GM12801 (cell line): Measurements from ENCODE around the gene HSD3B2.

Source experiments
- TF ChIP-seq, protein P1 (sequence below): IDR thresholded peaks from one replicate; pipeline ENCODE4 v1.5.1; 2011; ENCODE audit warnings: control low read depth; ENCODE audit not compliant: insufficient read length; ENCODE audit errors: extremely low read depth

HSD3B2 gene

DNA sequence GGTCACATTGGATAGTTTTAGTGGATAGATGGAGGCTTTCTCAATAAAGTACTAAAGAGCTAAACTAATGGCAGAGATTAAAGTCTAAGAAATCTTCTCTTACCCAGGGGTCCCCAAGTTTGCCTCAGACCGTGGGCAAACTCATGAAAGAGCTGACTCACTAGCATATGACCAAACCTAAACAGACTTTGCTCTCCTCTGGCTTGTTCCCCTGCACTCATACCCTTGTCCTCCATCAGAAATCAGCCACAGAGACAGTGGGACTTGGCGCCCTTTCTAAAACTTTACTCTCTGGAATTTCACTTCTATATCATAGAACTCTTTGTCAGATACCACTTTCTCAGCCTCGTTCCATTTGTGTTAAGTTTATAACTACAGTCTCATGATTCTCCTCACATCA lies 17.0 kb upstream of the HSD3B2 start:
- TF ChIP-seq, protein P1, sequence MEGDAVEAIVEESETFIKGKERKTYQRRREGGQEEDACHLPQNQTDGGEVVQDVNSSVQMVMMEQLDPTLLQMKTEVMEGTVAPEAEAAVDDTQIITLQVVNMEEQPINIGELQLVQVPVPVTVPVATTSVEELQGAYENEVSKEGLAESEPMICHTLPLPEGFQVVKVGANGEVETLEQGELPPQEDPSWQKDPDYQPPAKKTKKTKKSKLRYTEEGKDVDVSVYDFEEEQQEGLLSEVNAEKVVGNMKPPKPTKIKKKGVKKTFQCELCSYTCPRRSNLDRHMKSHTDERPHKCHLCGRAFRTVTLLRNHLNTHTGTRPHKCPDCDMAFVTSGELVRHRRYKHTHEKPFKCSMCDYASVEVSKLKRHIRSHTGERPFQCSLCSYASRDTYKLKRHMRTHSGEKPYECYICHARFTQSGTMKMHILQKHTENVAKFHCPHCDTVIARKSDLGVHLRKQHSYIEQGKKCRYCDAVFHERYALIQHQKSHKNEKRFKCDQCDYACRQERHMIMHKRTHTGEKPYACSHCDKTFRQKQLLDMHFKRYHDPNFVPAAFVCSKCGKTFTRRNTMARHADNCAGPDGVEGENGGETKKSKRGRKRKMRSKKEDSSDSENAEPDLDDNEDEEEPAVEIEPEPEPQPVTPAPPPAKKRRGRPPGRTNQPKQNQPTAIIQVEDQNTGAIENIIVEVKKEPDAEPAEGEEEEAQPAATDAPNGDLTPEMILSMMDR, result no peak

DNA sequence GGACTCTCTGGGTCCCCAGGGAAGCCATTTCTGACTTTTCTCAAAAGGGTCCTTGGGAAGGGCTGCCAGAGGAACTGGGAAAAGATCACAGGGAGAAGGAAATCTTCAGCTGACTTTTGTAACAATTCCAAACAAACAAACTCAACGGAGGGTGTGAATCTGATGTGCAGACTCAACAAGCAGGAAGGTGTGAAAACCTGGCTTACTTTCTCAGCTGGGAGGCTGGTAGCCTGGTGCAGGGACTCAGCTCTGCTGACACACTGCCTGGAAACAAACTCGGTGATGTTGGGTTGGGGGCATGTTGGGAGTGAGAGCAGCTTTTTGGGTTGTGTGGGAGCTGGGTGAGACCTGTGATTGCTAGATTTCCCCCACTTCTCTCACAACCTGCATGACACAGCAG lies 10.2 kb upstream of the HSD3B2 start:
- TF ChIP-seq, protein P1, result no peak

DNA sequence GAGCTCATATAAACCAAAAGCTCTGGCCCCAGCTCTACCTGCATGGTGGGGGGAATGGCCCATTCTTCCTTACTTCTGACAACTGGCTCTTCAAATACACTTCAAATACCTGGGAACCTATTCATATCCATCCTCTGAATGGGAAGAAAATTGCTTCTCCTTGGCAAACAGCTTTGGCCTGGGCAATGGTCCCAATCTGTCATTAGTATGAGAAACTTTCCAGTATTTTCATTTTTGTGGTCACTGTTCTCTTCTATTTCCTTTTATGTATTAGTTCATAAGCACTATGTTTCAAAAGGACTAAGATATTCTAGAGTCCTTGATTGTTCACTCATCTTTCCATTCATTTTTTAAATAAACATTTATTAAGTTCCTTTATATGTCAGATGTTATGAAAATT lies 5.2 kb upstream of the HSD3B2 start:
- TF ChIP-seq, protein P1, result no peak

DNA sequence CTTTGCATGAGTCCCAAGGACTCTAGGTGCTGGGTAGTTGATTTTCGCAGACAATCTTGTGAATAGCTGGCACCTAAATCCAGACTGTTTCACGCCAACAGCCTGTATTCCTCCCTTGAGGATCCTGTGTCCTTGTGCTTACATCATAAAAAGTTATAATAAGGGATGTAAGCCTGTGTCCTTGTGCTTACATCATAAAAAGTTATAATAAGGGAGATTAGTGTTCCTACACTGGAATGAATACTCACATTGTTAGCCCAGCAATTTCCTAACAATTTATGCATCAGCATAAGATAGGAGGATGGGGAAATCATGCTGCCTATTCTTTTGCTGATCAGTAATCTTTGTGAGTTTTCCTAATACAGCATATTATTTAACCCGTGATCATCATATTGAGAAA lies 4.0 kb upstream of the HSD3B2 start:
- TF ChIP-seq, protein P1, result no peak

DNA sequence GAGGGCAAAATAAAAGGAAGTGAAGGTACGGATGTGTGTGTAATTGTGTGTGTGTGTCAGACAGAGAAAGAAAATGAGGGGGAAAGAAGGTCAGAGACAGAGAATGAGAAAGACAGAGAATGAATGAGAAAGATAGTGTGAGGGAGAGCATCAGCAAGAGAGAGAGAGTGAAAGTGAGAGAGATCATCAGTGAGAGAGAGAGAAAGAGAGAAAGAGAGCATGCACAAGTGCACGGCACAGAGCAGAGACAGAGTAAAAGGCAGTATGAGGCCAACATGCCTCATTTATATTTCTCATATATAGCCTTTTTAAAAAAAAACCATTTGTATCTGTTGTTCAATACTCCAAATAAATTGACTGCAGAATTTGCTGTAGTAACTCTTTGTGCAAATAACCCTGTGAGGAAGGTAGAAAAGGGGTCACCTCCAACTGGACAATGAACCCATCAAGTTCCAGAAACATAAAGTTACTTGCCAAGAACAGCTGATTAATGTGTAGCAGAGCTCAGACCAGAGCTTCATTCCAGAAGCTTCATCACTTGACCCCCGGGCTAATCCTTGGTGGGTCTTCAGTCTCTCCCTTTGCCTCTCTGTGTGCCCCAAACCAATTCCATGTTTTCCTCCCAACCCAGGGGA lies 1.2 kb downstream of the HSD3B2 start:
- TF ChIP-seq, protein P1, result no peak

DNA sequence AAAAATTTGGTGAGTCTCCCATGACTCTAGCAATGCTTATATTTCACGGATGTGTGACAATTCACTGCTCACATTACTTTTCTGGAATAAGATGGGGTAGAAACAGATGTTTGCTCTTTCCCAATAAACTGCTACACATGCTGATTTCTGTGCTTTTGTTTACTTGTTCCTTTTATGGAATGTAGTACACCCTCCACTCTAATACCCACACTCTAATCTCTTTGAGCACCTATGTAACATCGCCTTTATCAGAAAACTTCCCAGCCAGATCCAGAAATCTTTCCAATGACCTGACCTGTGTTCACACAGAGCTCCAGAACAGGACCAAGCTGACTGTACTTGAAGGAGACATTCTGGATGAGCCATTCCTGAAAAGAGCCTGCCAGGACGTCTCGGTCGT lies 4.2 kb downstream of the HSD3B2 start:
- TF ChIP-seq, protein P1, result no peak

DNA sequence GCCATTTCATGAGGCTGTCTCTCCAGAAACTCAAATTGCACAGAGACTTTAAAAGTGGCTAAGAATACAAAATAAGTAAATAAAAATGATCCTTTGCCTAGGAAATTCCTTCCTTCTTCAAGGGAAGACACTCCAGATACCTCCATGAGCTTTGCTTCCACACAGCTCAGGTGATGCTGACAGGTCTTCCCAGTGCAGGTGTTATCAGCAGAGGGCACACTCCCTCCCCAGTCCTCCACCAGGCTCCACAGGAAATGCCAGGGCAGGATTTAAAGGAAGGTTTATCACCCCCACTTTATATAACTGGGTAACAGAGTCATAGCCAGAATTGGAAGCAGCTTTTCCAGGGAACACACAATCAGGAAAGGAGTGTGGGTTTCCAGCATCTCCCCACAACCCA lies 5.7 kb downstream of the HSD3B2 start:
- TF ChIP-seq, protein P1, result no peak
